Measurements from ENCODE around the gene ESPNL. TPM values are rescaled to one million over a fixed set of nuclear protein-coding genes. Genes with fewer than 3 reads are reported as not detected.
A peak's percentile ranks its signal among the peaks of the same experiment; 100 is the strongest.

Gene ESPNL
- total RNA-seq, 1 donor from 2014 or later, result 2.4 TPM

DNA sequence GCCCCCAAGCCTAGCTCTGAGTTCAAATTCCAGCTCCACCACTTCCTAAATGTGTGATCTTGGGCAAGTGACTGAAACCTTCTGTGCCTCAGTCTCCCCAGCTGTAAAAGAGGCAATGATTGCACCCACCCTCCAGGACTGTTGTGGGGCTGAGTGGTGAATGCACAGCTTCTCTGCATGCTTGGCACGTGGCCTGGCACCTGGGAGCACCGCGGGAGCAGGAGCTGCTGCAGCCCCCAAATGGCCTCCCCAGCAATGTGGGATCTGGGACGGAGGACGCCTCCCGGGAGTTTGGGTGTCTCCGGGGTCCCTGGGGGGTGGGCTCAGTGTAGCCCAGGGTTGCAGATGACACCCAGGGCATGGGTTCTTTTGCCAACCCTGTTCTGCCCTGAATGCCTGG is 39.9 kb downstream of the ESPNL start:
- DNase-seq (ENCODE audit: low spot score), result no peak

DNA sequence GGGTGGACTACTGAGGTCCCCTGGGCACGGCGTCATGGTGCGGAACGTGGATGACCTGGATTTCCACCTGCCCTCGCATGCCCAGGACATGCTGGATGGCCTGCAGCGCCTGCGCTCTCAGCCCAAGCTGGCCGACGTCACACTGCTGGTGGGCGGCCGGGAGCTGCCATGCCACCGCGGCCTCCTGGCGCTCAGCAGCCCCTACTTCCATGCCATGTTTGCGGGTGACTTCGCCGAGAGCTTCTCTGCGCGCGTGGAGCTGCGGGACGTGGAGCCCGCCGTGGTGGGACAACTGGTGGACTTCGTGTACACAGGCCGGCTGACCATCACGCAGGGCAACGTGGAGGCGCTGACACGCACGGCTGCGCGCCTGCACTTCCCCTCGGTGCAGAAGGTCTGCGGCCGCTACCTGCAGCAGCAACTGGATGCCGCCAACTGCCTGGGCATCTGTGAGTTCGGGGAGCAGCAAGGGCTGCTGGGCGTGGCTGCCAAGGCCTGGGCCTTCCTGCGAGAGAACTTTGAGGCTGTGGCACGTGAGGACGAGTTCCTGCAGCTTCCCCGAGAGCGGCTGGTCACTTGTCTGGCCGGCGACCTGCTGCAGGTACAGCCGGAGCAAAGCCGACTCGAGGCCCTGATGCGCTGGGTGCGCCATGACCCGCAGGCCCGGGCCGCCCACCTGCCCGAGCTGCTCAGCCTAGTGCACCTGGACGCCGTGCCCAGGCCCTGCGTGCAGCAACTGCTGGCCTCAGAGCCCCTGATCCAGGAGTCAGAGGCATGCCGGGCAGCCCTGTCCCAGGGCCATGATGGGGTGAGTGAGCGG is 40.8 kb downstream of the ESPNL start:
- DNase-seq (ENCODE audit: low spot score), result no peak

DNA sequence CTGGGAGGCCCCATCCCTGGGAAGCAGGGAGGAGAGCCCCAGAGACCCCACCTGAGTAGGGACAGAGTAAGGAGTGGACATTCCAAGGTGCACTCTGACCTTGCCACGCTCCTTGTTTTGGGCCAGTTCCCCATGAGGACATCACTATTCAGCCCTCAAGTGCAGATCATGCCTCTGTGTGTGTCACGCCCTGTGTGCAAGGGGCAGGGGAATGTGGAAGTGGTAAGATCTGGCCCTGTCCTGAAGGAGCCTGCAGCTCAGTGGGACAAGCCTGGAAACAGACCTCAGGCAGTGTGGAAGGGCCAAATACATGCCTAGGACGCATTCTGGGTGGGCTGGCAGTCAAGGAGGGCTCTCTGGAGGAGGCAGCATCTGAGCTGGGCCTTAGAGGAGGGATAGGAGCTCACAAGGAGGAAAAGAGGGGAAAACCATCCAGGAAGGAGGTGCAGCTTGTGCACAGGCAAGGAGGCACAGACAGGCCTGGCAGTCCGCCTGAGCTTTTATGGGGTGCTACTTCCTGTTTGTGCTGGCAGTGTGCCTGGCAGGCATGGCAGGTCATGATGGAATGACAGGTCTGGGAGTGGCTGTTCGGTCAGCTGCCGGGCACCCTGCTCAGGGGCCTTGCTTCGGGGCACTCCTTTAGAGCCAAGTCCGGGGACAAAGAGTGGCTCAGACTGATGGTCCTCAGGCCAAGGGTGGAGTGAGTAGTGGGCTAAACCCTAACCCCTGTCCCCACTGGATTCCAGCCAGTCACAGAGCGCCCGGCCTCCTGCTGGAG is 41.6 kb downstream of the ESPNL start:
- DNase-seq (ENCODE audit: low spot score), result peak; percentile 89

DNA sequence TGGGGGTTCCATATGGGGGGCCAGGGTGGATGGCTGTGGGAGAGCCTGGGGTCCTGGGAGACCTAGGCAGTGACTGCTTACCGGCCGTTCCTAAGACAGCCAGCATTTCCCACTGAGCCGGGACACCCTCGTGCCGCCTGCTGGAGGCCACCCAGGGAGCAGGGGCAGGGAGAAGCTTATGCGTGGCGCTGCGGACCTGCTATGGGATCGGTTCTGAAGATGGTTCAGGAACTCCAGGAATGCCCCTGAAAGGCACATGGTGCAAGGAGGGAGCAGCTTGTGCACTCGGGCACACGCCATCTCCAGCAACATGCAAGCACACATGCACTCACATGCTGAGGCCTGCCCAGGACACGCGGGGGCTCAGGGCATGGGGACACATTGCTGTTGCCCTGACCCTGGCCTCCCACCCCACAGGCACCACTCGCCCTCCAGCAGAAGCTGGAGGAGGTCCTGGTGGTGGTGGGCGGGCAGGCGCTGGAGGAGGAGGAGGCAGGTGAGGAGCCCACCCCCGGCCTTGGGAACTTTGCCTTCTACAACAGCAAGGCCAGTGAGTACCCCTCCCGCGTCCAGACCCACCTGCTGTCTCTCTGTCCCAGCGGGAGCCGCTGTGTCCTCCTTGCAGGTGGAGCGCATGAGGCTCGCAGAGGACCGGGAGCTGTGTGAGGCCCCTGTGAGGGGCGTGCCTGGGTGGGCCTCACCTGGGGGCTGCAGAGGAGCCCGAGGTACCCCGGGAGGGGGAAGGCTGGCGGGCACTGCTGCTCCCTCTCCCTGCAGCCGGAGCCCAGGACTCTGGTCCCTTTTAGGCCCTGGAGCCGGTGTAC is 42.5 kb downstream of the ESPNL start:
- DNase-seq (ENCODE audit: low spot score), result peak; percentile 64

DNA sequence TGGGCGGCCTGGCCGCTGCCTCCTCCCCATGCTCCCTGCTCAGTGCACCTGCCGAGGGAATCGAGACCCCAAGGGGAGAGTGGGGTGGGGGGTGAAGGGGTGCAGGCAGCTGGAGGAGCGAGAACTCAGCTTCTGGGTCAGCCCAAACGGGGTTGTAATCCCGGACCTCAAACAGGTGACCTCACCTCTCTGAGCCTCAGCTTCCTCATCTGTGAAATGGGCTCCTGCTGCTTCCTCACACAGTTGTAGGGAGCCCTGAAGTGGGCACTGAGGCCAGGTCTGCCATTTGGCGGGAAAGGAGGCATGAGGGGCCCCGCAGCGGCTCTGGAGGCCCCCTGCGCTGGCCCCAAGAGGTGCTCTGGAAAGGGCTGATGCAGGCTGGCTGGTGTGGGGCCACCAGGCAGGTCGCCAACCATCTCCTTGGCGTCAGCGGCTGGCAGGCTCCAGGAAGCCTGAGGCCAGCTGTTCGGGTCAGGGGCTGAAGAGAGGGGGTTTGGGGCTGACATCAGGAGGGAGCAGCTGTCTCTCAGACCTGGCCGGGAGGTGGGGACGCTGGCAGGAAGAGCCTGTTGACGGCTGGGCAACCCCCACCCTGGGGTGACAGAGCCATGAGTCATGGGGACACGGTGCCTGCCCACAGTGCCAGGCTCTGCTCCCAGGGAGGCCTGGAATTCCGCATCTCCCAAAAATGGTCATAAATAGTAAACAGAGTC is 43.3 kb downstream of the ESPNL start:
- DNase-seq (ENCODE audit: low spot score), result no peak

DNA sequence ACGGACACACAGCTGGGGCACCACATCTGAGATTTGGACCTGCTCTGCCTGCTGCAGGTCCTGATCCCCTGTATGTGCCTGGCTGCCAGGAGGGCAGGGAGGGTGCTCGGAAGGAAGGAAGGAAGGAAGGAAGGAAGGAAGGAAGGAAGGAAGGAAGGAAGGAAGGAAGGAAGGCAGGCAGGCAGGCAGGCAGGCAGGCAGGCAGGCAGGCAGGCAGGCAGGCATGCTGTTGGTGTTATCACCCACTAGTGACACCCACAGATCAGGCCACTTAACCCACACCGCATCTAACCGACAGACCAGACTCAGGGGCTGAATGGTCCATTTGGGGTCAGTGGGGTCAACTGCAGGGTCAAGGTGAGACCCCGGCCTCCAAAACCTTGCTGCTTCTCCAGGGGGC is 44.1 kb downstream of the ESPNL start:
- no peak for DNase-seq (ENCODE audit: low spot score)

DNA sequence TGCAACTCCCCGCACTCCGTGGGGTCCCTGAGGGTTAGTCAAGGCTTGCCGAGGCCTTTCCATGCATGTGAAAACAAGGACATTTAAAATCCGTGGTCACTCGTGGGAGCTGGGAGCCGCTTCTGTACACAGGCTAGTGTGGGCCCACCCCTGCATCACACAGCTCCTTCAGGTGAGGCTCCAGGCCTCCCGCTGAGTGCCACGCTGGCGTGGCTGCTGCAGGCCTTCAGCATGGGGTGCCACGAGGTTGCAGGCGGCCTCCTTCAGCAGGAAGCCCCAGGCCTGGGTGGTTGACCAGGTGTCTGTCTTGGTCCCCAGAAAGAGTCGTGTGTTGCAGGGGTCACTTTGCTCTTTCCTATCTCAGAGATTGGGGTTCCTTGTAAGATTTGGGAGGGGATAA is 44.9 kb downstream of the ESPNL start:
- no peak for DNase-seq (ENCODE audit: low spot score)

DNA sequence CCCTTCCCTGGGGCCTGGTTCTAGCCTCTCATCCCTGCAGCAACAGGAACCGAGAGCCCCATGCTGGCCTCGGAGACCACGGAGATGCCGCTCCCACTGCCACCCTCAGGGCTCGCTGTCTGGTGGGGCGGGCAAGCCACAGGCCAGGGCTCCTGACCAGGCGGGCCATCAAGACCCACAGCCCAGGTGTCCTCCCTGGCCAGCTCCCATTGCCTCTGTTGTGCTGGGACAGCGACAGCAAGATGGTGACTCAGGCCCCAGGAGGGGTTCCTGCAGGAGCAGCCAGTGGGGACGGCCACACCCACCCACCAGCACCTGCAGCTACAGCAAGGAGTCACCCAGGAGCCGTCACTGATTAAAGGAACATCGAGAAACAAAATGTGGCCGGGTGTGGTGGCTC is 45.7 kb downstream of the ESPNL start:
- no peak for DNase-seq (ENCODE audit: low spot score)

DNA sequence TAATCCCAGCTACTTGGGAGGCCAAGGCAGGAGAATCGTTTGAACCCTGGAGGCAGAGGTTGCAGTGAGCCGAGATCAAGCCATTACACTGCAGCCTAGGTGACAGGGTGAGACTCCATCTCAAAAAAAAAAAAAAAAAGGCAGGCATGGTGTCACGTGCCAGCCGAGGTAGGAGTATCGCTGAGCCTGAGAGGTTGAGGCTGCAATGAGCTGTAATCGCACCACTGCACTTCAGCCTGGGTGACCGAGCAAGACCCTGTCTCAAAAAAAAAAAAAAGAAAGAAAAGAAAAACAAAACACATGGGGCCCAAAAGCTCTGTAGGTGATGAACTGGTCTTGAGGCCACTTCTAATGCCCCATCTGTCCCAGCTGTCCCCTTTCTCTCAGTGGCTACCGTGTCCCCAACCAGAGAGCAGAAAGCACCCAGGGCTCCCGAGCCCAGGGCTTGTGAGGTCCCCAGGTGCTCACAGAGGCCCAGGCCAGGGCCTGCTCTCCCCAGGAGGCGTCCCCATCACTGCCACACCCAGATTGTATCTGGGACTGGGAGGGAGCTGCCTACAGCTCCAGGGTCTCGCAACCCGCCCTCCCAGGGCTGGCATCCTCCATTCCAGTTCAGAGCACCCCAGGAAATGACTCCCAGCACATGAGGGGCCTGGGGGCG is 46.9 kb downstream of the ESPNL start:
- DNase-seq (ENCODE audit: low spot score), result no peak

DNA sequence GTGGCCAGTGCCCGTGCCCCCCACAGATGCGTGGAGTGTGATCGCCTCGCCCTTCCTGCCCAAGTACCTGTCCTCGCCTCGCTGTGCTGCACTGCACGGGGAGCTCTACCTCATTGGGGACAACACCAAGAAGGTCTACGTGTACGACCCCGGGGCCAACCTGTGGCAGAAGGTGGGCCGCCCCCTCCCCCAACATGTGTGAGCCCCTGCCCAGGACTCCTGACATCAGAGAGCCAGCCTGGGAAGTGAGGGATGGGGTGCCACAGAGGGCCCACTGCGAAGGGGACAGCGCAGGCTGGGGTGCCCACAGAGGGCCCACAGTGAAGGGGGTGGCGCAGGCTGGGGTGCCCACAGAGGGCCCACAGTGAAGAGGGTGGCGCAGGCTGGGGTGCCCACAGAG is 48.8 kb downstream of the ESPNL start:
- no peak for DNase-seq (ENCODE audit: low spot score)

DNA sequence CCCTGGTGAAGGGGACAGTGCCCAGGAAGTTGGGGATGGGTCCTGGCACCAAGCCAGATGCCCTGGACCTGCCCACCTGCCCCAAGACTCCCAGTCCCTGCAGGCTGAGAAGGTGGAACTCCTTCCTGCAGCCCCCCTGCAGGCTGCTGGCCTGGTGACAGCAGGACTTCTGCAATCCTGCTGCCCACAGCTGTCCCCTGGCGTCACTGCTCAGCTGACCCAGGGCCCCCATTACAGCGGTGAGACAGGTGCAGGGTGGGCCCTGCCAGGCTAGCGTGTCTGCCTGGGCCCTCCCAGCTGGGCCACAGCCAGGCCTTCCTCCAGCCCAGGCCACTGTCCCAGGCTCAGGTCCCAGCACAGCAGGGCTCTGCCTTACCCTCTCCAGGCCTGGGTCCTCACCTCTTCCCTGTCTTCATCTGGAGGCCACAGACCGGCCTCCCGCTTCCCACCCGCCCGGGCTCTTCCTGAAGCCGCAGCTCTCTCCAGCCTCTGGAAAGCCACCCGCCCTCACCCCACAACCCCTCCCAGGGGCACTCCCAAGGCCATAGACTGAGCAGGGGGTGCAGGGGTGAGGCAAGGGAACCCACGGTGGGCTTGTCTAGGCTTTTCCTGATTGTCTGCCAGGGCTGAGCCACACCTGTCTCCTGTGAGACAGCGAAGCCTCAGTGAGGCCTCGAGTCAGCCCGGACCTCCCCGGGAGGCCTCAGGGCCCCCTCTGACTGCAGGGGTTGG is 49.9 kb downstream of the ESPNL start:
- no peak for DNase-seq (ENCODE audit: low spot score)

DNA sequence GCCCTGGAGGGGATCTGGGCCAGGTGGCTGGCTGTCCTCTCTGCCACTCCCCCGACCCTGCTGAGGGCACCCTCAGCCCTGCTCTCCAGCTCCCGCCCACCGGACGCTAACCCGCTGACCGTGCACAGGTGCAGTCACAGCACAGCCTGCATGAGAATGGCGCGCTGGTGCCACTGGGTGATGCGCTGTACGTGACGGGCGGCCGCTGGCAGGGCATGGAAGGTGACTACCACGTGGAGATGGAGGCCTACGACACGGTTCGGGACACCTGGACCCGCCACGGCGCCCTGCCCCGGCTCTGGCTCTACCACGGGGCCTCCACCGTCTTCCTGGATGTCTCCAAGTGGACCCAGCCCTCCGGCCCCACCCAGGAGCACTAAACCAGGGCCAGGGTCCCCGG is 50.5 kb downstream of the ESPNL start:
- no peak for DNase-seq (ENCODE audit: low spot score)

DNA sequence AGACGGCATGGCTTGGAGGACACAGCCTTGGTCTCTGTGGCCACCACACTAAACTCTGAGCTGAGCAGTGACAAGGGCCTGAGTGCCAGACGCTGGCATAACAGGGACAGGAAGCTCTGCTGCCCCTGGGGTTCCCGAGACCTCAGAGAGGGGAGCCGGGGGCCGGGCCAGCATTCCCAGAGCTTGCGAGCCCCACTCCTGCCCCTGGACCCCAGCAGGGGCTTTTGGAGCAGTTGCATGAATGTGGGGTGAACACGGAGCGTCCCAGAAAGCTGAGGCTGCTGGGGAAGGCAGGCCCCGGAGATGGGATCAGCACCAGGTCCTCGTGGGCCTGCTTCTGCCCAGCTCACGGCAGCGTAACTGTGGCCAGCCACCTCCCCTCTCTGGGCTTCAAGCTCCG is 51.1 kb downstream of the ESPNL start:
- DNase-seq (ENCODE audit: low spot score), result no peak

DNA sequence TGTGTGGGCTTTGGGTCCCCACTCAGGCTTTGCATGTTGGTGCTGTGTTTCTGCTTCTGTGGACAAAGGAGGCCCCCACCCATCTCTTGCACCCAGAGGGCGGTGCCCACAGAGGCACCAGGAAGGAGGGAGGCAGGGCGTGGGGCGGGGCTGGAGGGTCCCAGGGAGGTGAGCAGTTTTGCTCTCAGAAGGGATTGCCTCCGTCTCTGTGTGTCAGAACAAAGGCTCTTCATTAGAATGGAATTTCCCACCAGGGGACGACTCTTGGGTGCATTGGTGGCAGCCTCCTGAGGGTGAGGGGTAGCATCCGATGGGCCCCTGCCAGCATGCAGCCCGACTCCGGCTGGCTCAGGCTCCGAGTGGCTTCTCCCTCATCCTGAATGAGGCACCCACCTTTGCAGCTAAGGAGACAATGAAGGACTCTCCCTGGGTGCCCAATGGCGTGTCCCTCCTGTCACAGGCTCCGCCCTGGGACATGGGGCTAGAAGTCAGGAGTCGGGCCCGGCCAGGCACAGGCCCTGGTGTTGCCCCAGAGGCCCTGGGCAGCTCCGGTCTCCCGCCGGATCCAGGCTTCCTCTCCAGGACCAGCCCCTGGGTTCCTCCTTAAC is 51.6 kb downstream of the ESPNL start:
- DNase-seq (ENCODE audit: low spot score), result no peak

DNA sequence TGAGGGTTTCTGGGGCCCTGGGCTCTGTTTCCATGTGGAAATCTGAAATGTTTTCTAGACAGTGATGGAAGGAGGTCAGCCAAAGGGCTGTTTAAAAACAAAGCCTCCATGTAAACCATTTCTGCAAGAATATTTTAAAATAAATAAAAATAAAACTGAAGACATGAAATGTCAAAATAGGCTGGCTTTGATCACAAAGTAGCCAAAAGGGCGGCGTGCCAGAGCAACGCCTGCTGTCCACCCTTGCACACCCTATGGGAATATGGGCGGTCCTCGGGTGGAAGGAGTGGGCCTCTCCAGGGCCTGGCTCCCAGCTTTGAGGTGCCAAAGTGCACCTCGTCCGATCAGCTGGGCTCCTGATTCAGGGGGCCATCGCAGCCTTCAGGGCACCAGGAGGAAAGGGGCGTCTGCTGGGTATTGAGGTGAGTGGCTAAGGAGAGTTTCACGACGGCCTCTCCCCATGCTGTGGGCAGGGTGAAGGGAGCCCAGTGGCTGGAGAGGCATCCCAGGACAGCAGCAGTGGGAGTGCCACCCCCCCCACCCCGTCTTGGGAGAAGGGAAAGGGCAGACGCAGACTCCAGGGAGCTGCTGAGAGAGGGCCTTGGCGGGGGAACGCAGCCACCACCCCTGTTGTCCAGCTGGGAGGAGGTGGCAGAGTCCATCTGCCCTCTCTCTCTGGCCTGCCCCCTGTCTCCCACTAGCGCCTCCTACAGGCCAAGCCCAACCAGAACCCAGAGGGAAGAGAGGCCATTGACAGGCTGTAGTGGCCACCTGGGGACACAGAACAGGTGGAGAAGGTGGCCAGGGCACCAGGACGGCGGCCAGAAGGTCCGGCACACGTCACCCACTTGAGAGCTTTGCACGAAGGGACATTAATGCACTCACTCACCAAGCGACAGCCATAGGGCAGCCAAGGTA is 52.9 kb downstream of the ESPNL start:
- DNase-seq (ENCODE audit: low spot score), result no peak

DNA sequence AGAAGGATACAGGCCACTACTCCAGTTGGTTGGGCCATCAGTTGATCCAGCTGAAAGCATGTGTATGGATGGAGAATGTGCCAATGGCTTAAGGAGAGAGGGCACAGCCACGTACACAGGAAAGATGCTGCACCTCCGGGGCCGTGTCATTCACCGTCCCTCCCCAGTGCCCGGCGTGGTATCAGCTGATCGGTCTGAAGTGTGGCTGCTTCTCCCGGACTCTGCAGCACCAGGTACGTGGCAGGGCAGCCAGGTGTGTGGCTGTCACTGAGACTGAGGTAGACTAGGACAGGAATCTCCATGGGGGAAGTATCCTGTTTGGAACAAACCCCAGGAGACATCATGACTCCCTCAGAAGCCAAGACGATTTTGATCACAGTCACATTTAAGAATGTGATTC is 54.4 kb downstream of the ESPNL start:
- no peak for DNase-seq (ENCODE audit: low spot score)

DNA sequence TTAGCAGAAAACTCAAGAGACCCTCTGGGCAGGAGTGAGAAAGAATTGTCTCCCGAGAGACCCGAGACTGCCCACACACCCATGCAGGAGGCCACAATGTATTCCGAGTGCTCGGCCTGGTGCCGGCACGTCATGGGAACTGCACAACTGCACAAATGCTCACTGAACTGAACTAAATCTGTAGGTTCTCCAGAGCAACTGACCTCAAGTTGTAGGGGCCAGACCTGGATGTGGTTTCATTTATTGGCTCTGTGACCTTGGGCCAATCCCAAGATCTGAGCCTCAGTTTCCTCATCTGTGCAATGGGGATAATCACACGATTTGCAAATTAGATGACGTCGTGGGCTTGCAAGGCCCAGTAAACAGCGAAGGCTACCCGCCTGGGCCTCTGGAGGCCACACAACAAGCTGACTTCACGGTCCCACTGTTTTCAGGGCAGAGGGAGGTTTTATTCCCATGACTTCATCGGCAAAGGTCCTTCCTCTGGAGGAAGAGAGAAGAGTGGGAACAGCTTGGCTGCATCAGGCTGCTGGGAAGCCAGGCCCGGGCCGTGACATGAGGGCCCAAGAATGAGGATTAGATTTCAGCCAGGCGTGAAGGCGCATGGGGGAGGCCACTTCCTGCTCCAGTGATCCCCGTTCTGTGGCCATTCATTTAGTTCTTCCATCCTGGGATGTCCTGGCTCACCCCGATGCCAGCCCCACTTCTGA is 55.1 kb downstream of the ESPNL start:
- no peak for DNase-seq (ENCODE audit: low spot score)
